ACC112 (cell line): ENCODE data around the gene MTCH1.
"Not testable (repeated sequence)": the region's sequence is repeated elsewhere in the genome, so short reads cannot be mapped to it uniquely, and the experiment has no call there.

Source experiments
- H2AFZ ChIP-seq: fragments of 200-600 bp; sonication (generic); one replicate; pipeline ENCODE4 v1.6.0; 2017; ENCODE audit warnings: antibody characterized with exemption, low read length; ENCODE audit not compliant: unreplicated experiment
- H3K27ac ChIP-seq: fragments of 200-600 bp; sonication (generic); 2 replicates; pipeline ENCODE4 v1.5.1; 2014; ENCODE audit warnings: low read depth, mild to moderate bottlenecking, antibody characterized with exemption, low read length, moderate library complexity
- H3K27me3 ChIP-seq: fragments of 200-600 bp; sonication (generic); 2 replicates; pipeline ENCODE4 v1.6.1; 2014; ENCODE audit warnings: mild to moderate bottlenecking, antibody characterized with exemption, low read length, moderate library complexity, mixed read lengths; ENCODE audit not compliant: insufficient read depth
- H3K36me3 ChIP-seq: fragments of 200-600 bp; sonication (generic); 2 replicates; pipeline ENCODE4 v1.6.1; 2016; ENCODE audit warnings: mild to moderate bottlenecking, antibody characterized with exemption, low read length, moderate library complexity, mixed read lengths; ENCODE audit not compliant: insufficient read depth
- H3K4me1 ChIP-seq: fragments of 200-600 bp; sonication (generic); one replicate; pipeline ENCODE4 v1.6.1; 2016; ENCODE audit warnings: low read length, mixed read lengths; ENCODE audit not compliant: insufficient read depth, unreplicated experiment, control insufficient read depth
- H3K4me3 ChIP-seq: fragments of 200-600 bp; sonication (generic); 2 replicates; pipeline ENCODE4 v1.5.1; 2014; ENCODE audit warnings: mild to moderate bottlenecking, low read depth, low read length
- H3K79me2 ChIP-seq: fragments of 200-600 bp; sonication (generic); one replicate; pipeline ENCODE4 v1.6.0; 2016; ENCODE audit warnings: low read length; ENCODE audit not compliant: control insufficient read depth, unreplicated experiment, insufficient read depth

MTCH1 gene

DNA sequence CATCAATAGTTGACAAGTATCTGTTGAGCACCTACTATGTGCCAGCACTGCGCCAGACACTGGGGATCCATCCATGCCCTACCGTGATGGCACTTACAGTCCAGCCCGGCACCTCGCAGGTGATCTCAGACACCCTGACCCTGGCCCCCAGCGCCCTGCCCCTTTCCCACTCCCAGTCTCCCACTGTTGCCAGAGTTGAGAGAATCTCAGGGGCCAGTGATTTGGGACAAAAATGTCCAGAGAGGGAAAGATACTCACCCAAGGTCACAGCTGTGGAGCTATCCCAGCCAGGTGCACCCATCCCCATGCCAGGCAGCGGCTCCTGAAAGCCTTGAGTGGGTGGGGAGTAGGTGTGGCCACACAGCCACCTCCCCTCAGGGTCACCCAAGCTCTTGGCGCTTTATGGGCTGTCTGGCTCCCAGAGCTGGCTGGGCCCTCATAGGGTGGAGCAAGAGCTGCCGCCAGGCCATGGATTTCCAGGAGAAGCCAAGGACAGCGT lies 28.2 kb downstream of the MTCH1 start:
- Histone ChIP-seq H3K27ac (no peak overlapping the region), H3K4me1 (peaks cover 12% of the 10 kb centered on the region), H3K79me2 (no peaks in the 10 kb centered on the region)

DNA sequence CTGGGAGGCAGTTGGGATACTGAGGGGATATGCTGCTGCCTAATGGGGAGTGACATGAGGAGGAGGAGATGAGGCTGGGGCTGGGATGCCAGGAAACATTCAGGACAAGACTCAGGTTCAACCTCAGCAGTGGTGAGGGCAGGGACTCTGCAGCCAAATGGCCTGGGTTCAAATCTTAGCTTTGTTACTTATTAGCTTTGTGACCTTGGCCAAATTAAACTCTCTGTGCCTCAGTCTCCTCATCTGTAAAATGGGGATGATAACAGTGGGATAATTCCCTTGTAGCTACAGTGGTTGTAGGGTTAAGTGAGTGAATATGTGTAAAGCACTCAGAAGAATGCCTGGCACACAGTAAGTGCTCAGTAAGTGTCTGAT lies 29.6 kb downstream of the MTCH1 start:
- Histone ChIP-seq H3K4me1 (peaks cover 22% of the 10 kb centered on the region), H2AFZ (no peak overlapping the region), H3K79me2 (no peaks in the 10 kb centered on the region), H3K27ac (no peak overlapping the region), H3K36me3 (no peaks in the 10 kb centered on the region), H3K27me3 (no peaks in the 10 kb centered on the region), H3K4me3 (no peak overlapping the region)

More for the DNA sequence above, 28.2 kb downstream of the MTCH1 start:
- no peaks in the 10 kb centered on the region for H3K27me3 ChIP-seq
- H3K4me3 ChIP-seq, result no peak overlapping the region
- no peaks in the 10 kb centered on the region for H3K36me3 ChIP-seq
- no peak overlapping the region for H2AFZ ChIP-seq

DNA sequence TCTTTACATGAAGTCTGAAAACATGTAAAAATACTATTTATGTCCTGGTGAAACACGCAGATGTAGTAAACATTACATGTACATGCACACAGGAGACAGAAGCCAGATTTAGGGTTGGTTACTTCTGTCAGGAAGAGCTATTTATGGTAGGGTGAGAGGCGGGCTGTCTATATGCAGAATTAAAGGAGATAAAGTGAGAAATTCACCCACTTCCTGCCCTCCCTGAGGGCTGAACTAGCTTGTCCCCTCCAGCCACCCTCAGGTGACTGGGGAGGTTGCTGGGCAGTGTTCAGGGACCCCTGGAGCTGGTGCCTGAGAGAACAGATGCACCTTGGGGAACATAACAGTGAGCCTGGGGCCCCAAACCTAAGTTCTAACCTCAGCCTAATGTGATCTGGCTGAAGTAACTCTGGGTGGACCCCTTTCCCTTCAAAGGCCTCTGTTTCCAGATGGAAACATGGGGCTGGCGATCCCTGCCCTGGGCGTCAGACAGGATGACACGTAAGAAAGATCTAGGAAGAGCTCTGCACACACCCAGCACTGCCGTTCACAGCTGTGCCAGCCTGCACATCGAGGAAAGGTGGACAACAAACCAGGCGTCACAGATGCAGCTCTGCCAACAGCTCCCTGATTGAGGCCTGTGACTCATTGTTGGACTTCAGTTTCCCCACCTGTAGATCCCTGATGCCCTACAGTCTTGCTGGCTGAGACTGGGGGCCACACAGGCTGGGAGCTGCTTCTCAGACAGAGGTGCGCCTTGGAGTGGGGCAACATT lies 30.1 kb downstream of the MTCH1 start:
- H3K4me1 ChIP-seq, result peaks cover 18% of the 10 kb centered on the region
- H3K27ac ChIP-seq, result no peak overlapping the region
- no peak overlapping the region for H2AFZ ChIP-seq
- no peak overlapping the region for H3K4me3 ChIP-seq
- no peaks in the 10 kb centered on the region for H3K36me3 ChIP-seq
- H3K79me2 ChIP-seq, result no peaks in the 10 kb centered on the region
- H3K27me3 ChIP-seq, result no peaks in the 10 kb centered on the region

DNA sequence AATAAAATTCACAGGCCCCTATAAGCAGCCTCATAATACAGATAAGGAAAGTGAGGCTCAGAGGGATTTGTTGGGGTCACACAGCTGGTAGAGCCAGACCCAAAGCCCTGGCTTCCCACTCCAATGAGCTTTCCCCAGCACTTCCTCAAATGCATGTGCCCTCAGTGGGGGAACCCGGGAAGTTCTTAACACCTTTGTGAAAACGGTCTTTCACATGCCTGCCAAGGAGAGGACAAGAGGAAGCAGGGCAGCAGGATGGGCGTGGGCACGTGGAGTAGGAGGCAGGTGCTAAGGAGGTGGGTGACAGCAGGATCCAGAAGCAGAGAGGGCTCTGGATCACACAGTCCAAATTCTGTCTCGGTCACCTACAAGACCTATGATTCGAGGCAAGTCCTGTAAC lies 30.9 kb downstream of the MTCH1 start:
- Histone ChIP-seq H3K4me1 (peaks cover 16% of the 10 kb centered on the region), H2AFZ (no peak overlapping the region), H3K4me3 (no peak overlapping the region)

DNA sequence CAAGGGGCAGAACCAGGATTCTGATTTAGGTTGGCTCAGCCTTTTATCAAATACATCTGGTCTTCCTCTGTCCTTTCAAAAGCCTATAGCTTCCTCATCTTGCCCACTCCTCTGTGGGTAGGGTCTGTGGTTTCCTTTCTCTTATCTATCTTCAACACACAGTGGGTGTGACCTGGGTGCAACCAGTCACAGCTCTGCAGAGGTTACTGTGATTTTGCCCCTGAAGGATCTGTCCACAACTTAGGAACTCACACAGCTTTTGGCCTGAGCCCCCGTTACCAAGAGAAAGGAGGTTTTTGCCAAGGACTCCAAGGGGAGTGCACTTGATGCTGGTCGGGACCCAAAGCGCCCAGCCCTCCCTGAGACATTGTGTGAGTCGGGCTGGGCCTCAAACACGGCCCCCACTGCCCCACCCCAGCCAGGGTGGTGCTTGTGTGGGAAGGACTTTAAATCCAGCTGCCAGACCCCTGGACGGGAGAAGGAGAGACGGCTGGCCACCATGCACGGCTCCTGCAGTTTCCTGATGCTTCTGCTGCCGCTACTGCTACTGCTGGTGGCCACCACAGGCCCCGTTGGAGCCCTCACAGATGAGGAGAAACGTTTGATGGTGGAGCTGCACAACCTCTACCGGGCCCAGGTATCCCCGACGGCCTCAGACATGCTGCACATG lies 31.6 kb downstream of the MTCH1 start, which contains the start of gene PI16:
Gene PI16 (plus strand): TSS at position 477 of the 670 bp plus-strand sequence. CDS start 23 bp downstream, at position 500.
- H3K4me1 ChIP-seq, result peaks cover 20% of the 10 kb centered on the region
- no peak within 1 kb of the TSS for H2AFZ ChIP-seq
- no peaks in the 10 kb centered on the region for H3K27me3 ChIP-seq

More for the DNA sequence above, 30.9 kb downstream of the MTCH1 start:
- Histone ChIP-seq H3K36me3 (no peaks in the 10 kb centered on the region), H3K79me2 (no peaks in the 10 kb centered on the region), H3K27ac (no peak overlapping the region), H3K27me3 (no peaks in the 10 kb centered on the region)

DNA sequence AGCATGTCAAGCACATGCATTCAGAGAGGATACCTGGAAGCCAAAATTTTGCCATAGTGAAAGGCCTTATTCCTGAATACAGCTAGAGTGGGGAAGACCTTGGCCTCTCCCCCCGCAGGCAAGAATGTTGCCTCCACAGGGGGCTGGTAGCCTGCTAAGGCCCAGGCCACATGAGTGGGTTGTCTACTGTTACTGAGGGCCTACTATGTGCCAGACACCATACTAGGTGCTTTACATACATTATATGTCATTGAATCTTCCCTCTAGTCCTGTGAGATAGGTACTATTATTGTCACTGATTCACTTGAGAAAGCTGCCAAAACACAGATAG lies 32.1 kb downstream of the MTCH1 start:
- Histone ChIP-seq H3K4me1 (peaks cover 24% of the 10 kb centered on the region), H3K4me3 (no peak overlapping the region), H3K79me2 (no peaks in the 10 kb centered on the region), H3K27me3 (no peaks in the 10 kb centered on the region), H2AFZ (no peak overlapping the region), H3K27ac (no peak overlapping the region), H3K36me3 (no peaks in the 10 kb centered on the region)

More for the DNA sequence above, 31.6 kb downstream of the MTCH1 start, which contains the start of gene PI16:
- Histone ChIP-seq H3K79me2 (no peaks in the 10 kb centered on the region), H3K27ac (no peak within 1 kb of the TSS), H3K4me3 (no peak within 1 kb of the TSS), H3K36me3 (no peaks in the 10 kb centered on the region)

DNA sequence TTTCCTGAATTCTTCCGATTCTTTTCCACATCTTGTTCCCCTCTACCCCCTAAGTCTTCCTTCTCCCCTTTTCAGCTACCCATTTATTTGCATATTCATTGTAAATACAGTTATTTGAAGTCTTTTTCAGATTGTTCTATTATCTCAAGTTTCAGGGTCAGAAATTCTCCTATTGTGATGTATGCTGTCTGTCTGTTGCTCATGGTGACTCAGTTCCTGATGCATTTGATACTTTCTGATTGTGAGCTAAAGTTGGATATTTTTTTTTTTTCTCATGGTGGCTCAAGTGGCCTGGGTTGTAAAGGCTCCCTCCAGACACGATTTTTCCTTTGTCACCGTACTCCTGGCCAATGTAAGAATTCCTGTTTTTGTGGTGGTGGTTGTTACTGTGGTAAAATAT lies 36.4 kb downstream of the MTCH1 start:
- no peaks in the 10 kb centered on the region for H3K27me3 ChIP-seq
- peak overlapping the region; percentile 7; the same call in 1 of the 2 replicates for H3K4me3 ChIP-seq
- peaks cover 24% of the 10 kb centered on the region for H3K4me1 ChIP-seq
- peak overlapping the region; percentile 33 for H2AFZ ChIP-seq
- H3K36me3 ChIP-seq, result no peaks in the 10 kb centered on the region
- H3K27ac ChIP-seq, result peak overlapping the region; percentile 88
- no peaks in the 10 kb centered on the region for H3K79me2 ChIP-seq

DNA sequence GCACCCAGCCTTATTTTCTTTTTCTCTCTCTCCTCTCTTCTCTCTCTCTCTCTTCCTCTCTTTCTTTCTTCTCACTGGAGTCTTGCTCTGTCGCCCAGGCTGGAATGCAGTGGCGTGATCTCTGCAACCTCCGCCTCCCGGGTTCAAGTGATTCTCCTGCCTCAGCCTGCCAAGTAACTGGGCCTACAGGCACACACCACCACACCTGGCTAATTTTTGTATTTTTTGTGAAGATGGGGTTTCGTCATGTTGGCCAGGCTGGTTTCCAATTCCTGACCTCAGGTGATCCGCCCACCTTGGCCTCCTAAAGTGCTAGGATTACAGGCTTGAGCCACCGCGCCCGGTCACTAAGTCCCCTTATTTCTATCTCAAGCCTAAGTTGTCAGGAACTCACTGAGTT lies 36.9 kb downstream of the MTCH1 start:
- not testable (repeated sequence) for H3K79me2 ChIP-seq, H3K4me3 ChIP-seq, H2AFZ ChIP-seq, H3K27me3 ChIP-seq, H3K36me3 ChIP-seq
- Histone ChIP-seq H3K27ac (peak overlapping the region; percentile 88), H3K4me1 (peaks cover 24% of the 10 kb centered on the region)

DNA sequence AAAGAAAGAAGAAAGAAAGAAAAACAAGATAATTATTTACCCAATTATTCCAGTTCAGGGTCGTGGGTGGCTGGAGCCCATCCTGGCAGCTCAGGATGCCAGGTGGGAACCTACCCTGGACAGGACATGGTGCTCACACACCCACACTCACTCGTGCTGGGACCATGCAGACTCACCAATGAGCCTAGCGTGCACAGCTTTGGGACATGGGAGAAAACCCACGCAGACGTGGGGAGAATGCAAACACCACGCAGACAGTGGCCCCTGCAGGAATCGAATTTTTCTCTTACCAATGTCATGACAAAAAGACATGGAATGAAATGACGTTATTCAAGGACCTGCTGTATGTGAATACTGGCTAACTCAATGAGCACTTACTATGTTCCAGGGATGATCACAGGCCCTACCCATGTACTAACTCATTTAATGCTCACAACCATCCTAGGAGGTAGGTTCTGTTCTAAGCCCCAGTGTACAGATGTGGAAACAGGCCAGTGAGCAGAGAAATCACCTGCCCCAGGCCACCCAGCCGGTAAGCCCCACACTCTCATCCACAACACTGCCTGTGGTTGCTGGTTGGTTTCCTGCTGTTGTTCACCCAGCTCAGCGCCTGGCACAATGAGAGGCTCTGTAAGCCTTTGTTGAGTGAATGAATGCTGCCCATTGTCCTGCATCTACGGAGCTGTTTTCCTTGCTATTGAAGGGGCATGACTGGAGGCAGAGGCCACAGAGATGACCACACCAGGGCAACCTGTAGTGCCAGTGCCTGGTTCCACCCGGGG lies 38.2 kb downstream of the MTCH1 start:
- Histone ChIP-seq H3K27me3 (no peaks in the 10 kb centered on the region), H2AFZ (no peak overlapping the region), H3K27ac (no peak overlapping the region), H3K4me1 (peaks cover 24% of the 10 kb centered on the region), H3K79me2 (no peaks in the 10 kb centered on the region), H3K4me3 (no peak overlapping the region), H3K36me3 (no peaks in the 10 kb centered on the region)

DNA sequence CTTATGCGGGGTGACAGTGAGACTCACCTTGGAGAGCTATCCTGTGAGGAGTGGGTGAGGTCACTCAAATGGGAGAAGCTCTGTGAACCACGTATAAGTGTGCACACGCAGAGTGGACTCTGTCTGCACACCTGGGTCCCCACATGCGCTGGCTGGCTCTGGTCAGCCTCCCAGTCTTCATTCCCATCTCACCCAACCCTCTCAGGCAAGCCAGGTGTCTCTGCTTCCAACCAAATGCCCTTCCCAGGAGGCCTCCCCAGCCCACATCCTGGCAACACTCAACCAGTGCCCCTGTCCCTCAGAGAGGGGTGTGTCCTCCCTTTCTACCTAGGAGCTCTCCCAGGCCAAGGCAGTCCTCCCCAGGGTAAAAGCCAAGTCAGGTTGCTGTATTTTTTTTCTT lies 39.5 kb downstream of the MTCH1 start:
- H3K27me3 ChIP-seq, result no peaks in the 10 kb centered on the region
- H2AFZ ChIP-seq, result no peak overlapping the region
- no peak overlapping the region for H3K4me3 ChIP-seq
- H3K36me3 ChIP-seq, result no peaks in the 10 kb centered on the region
- no peak overlapping the region for H3K27ac ChIP-seq
- no peaks in the 10 kb centered on the region for H3K79me2 ChIP-seq
- H3K4me1 ChIP-seq, result peaks cover 16% of the 10 kb centered on the region
